ES-I3 (cell line): ENCODE data around the gene PDPN.

Experiments
- H3K36me3 ChIP-seq: 2 replicates; pipeline ENCODE4 v1.6.1; 2013; ENCODE audit warnings: mild to moderate bottlenecking, low read length, control low read depth, moderate library complexity; ENCODE audit not compliant: insufficient read depth
- H3K4me1 ChIP-seq: 2 replicates; pipeline ENCODE4 v1.6.1; 2013; ENCODE audit warnings: mild to moderate bottlenecking, control low read depth, low read length; ENCODE audit not compliant: insufficient read depth
- H3K9ac ChIP-seq: 2 replicates; pipeline ENCODE4 v1.6.1; 2013; ENCODE audit warnings: low read depth, mild to moderate bottlenecking, low read length, moderate library complexity
- H3K9me3 ChIP-seq: 2 replicates; pipeline ENCODE4 v1.6.1; 2013; ENCODE audit warnings: mild to moderate bottlenecking, low read length, moderate library complexity; ENCODE audit not compliant: control insufficient read depth, insufficient read depth

Gene PDPN

DNA sequence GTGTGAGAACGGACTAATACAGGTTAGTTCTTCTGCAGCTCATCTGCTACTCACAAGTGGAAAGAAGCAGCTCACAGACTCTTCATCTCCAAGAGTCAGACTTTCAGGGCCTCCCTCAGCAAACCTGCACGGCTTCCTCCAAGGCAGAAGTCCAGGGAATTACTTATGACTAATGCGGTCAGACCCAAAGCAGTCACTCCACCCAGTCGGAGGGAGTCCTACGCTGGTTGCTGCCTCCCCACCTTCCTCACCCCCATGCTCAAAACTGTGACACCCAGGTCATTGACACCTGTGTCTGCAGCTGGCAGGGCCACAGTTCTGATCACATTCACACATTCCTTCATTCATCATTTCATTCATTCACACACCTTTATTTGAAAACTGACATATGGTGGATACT, 77.9 kb downstream of the PDPN start:
- Histone ChIP-seq H3K9ac (no peak overlapping the region), H3K36me3 (no peaks in the 10 kb centered on the region), H3K9me3 (peaks cover 5% of the 10 kb centered on the region), H3K4me1 (no peaks in the 10 kb centered on the region)

DNA sequence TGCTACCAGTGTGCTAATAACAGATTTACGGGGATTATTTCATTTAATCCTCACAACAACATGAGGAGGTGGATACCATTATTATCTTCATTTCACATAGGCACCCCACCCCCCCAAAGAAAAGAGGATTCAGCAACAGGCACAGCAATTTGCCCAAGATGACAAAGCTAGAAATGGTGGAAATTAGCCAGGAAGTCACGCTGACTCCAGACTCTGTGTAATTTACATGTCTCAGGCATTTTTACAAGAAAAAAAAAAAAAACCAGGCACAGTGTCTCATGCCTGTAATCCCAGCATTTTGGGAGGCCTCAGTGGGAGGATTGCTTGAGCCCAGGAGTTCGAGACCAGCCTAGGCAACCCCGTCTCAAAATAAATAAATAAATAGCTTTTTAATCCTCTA, 78.9 kb downstream of the PDPN start:
- Histone ChIP-seq H3K36me3 (no peaks in the 10 kb centered on the region), H3K9ac (no peak overlapping the region), H3K4me1 (no peaks in the 10 kb centered on the region), H3K9me3 (peaks cover 5% of the 10 kb centered on the region; the same call in 1 of the 2 replicates)

DNA sequence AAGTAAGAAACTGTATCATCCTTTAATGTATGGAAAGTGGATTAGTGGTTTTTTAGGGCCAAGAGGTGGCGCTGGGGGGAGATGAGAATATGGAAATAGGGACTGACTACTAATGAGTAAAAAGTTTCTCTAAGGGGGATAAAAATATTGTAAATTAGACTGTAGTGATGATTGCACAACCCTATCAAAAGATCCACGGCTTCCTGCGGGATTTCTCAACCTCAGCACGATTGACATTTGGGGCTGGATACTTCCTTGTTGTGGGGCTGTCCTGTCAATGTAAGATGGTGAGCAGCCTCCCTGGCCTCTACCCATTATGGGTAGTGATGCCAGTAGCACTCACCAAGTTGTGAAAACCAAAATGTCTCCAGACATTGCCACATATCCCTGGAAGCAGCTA, 80.3 kb downstream of the PDPN start:
- Histone ChIP-seq H3K9me3 (peaks cover 5% of the 10 kb centered on the region; the same call in 1 of the 2 replicates), H3K36me3 (no peaks in the 10 kb centered on the region), H3K9ac (no peak overlapping the region), H3K4me1 (no peaks in the 10 kb centered on the region)

DNA sequence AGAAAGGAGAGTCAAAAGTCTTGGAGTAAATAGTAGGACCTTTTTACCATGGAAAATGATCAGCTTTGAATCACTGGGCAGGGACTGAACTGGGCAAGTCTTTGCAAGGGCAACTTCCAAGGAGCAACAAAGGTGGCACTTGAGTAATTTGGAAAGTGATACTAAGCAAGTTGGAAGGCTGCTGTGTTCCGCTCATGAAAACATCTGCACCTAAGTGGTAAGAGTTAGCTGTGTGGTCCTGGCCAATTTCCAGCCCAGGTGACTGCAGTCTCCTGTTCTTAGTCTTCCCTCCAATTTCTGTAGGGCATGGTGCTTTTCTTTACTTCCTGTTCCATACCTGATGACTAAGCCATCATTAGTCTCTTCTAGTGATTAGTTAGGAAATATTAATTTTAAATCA, 80.8 kb downstream of the PDPN start:
- Histone ChIP-seq H3K4me1 (no peaks in the 10 kb centered on the region), H3K9ac (no peak overlapping the region), H3K36me3 (no peaks in the 10 kb centered on the region), H3K9me3 (peaks cover 5% of the 10 kb centered on the region; the same call in 1 of the 2 replicates)

DNA sequence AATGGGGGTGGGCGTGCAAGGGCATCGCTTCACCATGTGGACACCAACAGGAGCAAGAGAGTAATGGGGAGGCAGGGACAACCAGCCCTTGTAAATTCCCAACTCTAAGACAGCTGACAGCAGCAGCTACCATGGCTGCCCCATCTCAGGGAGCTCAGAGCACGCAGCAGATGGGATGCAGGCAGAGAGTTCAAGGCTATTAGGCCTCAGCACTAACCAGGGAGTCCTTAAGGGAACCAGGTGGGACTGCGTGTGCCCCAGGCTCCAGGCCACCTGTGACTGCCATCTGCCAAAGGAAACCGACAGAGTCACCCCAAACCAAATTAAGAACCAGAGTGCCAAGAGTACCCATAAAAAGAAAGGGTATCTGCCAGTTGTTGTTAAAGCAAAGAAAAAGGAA, 82.7 kb downstream of the PDPN start:
- Histone ChIP-seq H3K9ac (no peak overlapping the region), H3K36me3 (no peaks in the 10 kb centered on the region), H3K4me1 (no peaks in the 10 kb centered on the region), H3K9me3 (no peaks in the 10 kb centered on the region)
